ENCODE data around the gene ADAMTSL2. TPM values are rescaled to one million over a fixed set of nuclear protein-coding genes. Genes with fewer than 3 reads are reported as not detected.

ADAMTSL2 gene
- polyA plus RNA-seq, 12 donors, result 2.3 to 4.6 (median 2.6) TPM; not detected in 2

DNA sequence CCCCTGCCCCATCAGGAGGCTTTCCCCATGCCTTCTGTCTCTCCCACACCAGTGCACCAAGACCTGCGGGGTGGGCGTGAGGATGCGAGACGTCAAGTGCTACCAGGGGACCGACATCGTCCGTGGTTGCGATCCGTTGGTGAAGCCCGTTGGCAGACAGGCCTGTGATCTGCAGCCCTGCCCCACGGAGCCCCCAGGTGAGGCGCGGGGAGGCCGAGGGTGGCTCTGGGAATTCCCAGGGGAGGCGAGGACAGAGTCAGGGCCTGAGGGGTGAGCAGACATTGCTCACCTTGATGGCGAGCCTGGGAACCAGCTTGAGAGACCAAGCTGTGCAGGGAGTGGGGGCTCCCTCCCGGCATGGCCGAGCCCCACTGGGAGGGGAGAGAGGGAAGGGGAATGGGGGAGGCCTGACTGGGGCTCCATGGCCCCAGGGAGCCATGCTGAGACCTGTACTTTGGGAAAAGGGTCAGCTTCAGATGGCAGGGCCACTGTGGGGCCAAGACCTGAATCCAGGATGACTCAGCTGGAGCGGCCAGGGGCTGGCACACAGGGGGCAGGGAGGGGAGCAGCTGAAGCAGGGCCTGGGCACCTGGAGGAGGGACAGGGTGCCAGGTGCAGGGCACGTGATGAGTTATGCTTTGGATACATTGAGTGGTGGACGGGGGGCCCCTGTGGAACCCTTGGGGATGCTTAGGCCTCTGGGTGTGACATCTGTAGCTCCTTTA lies 39.4 kb downstream of the ADAMTSL2 start:
- DNase-seq, result no peak

DNA sequence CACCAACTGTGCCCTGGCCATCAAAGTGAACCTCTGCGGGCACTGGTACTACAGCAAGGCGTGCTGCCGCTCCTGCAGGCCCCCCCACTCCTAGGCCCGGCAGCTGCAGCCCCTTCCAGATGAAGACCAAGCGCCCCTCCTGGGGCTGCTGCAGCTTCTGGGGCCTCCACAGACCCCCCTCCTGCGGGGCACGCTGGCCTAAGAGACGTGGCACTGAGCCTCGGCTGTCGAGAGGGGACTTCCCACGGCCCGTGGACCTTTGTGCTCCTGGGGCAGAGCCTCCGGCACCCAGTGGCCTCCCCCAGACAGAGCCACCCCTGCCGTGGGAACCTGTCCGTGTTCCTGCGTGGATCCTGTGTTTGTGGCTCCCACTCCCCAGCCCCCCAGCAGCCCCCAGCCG lies 40.3 kb downstream of the ADAMTSL2 start:
- no peak for DNase-seq

DNA sequence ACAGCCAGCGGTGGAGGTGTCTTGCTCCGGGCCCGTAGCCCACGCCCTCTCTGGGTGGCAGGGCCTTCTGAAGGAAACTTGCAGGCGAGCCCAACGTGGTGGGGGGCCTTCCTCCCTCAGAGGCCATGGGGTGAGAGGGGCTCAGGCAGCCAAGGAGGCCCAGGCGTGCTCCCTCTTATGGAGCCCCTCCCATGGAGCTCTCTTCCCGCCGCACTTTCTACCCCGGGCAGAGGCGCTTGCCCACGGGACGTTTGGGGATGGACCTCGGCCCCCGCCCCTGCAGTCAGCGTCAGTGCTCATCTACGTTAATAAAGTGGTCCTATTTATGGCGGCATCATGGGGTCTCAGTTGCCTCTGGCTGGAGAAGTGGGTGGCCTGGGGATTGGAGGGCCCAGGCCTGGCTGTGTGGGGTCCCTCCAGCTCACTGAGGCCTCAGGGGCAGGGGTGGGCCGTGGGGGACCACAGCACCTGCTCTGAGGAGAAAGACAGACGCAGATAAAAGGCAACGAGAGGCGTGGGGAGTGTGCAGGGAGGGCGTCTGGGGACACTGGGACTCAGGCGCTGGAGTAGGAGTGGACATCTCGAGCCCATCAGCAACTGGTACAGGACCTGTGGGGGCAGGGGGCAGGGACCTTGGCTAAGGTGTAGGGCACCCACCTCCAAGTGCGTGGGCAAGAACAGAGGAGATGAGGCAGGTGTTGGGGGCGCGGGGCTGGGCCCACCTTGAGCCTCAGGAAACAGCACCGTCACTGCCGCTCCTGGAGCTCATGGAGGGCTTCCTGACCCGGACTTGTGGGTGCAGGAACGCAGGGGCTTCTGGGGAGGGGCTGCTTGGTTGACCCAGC lies 40.9 kb downstream of the ADAMTSL2 start:
- no peak for DNase-seq

DNA sequence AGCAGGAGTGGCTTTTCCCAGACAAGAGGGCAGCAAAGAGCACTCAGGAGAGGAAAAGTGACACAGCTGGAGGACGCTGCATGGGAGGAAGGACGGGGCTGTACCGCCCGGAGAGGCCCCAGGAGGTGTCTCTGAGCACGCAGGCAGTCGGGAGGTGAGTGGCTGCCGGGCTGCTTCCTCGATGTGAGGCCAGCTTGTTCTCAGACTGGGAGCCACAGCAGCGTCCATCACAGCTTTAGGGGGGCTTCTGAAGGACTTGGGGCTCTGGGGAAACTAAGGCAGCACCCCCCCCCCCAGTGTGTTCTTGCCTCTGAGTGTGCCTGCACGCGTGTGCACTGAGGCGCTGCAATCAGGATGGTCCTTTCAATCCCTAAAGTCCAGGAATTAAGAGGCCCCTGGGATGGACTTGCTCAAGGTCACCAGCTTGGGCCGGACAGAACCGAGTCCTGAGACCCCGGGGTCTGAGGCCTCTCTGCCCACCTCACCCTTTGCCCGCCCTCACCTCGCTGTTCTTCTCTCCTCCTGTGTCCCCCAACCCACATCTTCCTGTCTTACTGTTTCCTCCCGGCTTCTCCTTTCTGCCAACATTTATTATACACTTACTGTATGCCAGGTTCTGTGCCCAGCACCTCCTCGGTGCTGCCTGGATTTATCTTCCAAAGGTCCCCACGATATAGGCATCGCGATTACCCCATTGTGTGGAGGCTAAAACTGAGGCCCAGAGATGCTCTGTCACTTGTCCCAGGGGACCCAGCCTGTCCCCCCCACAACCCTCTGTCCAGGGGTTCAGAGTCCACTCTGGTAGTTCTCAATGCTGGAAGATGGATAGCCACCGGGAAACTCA lies 41.7 kb downstream of the ADAMTSL2 start:
- DNase-seq, result no peak

DNA sequence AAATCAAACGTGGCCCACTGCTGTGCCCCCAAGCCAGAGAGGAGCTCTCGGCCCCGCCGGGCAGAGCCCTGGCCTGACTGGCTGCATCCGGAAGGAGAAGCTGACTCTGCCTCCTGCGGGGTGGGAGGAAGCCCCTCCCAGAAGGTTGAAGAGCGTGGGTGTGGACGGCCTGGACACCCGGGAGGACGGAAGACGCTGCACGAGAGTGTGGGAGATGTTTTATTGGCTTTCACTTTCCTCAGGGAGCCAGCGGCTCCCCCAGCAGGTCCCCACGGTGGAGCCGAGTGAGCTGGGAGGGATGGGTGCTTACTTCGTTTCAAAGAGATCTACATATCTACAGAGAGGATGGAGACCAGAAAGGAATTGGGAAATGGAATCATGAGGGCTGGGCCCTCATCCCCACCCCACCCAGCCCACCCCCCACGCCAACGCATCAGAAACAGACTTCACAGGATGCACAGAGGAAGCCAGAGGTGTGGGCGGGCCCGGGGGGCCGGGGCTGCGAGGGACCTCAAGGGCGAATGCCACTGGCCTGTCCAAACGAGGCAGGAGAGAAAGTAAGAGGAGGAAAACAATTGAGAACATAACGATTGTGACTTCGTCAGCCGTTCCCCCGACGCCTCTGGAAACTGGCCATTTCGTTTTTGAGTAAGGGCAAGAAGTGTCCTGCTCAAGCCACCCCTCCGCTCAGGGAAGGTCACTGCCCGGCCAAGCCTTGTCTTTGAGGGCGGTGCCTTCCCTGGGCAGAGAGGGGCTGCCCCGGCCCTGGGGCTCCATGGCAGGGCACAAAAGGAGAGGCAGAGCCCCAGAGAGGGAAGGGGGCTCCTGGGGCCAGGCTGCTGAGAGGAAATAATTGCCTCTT lies 42.6 kb downstream of the ADAMTSL2 start:
- no peak for DNase-seq

DNA sequence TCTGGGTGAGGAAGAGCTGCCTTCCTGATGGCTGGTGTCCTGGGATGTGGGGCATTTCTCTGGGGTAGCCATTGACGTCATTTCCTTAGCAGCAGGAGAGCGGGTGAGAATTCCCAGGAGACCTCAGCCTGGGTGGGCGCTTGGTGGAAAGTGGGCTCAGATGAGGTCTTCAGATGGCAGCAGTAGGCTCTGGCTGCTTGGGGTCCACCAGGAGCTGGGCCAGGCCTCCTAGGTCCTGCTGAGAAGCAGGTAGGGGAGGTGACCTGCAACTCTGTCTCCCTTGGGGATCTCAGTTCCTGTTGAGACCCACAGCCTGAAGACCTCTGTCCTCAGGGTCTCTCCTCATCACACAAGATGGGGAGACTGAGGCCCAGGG lies 43.2 kb downstream of the ADAMTSL2 start:
- no peak for DNase-seq

DNA sequence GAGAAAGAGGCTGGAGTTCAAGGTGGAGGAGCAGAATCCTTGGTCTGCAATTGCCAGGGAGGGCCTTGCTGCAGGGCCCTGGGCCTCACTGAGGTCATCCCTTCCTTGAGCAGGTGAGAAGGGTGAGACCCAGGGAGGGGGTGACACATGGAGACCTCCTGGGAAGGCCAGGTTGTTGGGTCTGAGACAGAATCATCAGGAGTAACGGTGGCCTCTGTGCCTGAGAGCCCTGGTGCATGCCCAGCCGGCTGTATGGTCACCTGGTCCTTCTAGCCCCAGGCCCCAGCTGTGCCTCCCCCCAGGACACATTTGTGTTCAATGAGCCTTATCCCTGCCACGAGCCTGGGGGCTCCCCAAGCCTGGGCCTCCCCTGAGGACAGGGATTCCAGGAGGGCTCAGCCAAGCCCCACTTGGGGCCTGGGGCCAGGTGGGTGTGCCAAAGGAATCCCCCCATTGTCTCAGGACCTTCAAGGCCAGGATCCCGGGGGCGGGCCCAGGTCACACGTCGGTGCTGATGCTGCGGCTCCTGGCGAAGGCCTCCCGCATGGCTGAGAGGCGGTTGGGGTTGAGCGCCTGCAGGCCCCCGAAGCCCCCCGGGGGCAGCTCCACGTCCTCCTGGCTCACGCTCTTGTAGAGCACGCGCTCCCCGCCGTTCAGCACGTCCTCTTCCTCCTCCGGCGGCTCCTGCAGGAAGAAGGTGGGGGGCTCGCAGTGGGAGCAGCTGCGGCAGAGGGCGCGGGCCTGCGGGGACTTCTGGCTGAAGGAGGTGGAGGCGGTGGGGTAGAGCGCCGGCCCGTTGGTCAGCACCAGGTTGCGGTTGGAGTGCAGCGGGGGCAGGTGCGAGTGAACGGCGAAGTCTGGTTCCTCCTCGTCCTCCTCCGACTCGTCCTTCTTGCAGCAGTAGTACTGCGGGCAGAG lies 44.3 kb downstream of the ADAMTSL2 start:
- DNase-seq, result no peak

DNA sequence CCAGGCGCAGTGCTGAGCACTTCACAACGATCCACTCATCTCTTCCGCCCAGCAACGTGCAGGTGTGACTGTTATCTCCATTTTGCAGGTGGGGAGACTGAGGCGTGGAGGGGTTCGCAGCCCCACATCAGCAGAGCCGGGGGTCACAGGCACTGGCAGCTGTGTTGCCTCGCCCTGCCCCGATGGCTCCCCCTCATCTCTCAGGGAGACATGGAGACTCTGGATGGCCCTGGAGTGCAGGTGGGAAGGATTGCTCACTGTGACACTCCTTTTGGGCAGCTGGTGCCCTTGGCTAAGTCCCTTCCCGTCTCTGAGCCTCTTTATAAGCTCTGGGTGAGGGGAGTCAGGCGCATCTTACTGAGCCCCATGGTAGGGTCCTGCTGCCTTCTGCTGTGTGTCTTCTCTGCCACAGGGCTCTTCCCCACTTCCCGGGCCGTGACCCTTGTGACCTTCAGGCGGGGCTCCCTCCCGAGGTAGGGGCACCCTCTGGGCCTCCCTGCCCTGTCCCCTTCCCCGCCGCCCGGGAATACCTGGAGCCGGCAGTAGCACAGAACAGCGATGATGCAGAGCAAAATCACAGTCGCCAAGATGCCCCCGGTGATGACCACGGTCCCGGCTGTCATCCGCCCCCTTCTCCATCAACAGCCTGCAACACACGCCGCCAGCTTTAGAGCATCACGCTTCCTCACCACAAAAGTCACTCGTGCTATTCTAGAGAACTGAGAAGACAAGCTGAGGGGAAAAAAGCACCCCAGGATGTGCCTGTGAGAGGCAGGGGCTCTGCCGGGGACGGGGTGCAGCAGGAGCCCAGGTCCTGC lies 45.3 kb downstream of the ADAMTSL2 start:
- no peak for DNase-seq

DNA sequence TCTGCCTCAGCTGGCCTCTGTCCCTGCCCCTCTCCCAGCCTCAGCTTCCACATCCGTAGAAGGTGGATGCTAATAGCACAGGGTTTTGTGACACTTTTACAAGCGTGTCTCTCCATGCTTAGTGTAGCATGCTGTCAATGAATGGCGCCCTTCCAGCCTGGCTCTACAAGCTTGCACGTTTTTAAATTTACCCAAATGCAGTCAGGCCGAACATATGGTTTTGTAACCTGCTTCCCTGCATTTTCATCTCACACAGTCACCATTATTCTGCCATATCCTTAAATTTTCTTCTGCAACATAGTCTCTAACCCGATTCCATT lies 45.9 kb downstream of the ADAMTSL2 start:
- no peak for DNase-seq

DNA sequence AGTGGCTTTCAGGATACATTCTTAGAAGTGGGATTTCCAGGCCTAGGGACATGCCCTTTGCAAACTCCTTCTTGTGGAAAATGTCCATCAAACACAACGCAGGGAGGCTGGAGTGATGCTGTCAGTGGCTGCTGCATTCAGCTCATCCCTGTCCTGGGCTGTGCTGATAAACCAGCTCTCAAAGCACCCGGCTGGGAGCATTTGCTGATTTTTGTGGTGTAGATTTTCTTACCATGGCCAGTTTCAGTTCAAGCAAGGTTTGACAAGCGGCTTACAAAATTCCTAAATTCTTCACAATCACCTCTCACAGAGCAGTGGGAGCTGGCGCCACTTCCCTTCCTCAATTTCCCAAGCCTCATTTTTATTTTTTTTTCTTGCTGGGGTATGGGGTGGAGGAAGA lies 46.5 kb downstream of the ADAMTSL2 start:
- DNase-seq, result no peak

DNA sequence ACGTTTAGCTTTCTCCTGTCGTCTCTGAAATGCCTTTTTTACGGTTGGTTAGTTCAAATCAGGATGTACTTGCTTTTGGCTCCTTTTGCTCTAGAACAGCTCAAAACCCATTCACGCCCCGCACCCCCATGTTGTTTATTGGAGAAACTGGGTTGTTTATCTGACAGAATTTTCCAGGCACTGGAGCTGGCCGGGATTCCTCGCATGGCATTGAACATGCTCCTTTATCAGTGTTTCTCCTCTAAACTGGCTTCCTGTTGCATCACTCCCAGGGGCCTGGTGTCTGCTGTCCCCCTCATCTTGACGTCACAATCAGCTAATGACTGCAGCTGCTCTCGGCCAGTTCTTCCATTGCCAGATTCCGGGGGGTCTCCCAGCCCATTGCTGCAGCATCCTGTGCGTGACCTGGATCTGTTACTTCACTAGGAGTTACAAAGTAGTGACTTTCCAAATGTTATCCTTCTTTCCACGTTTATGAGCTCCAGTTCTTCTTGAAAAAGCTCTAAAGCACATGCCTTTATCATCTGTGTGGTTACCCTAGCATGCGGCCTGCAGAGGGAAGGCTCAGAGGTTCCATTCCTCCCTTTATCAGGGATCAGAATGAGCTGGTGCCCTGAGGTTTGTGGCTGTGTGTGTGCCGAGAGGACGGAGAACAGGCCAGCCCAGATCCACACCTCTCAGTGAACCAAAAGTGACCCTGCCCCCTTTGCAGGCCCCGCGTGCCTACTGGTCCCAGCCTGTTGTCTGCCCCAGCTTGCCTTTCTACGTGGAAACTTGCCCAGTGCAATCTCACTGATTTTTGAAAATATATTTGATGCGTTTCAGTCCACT lies 47.2 kb downstream of the ADAMTSL2 start:
- no peak for DNase-seq

DNA sequence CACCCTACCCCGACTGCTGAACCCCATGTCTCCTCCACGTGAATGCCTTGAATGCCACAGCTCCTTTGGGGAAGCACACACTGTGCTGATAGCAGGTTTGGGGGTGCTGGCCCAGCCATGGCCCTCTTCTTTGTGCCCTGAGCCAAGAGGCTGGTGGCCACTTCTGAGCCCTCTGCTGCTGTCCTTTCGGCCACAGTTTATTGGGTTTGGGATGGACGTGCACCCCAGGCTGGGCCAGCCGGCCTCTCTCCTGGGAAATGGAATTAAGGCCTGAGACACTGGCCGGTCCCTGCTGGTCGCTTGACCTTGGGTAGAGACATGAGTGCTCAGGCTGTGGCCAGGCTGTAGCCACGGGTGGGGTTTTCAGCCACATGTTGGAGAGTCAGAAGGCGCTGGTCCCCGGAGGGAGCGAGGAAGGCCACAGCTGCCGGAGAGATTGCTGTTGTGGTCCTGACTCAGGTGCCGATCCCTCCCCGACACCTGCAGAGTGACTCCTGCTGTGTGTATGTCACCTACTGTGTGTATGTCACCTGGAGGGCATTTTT lies 48.1 kb downstream of the ADAMTSL2 start:
- DNase-seq, result no peak

DNA sequence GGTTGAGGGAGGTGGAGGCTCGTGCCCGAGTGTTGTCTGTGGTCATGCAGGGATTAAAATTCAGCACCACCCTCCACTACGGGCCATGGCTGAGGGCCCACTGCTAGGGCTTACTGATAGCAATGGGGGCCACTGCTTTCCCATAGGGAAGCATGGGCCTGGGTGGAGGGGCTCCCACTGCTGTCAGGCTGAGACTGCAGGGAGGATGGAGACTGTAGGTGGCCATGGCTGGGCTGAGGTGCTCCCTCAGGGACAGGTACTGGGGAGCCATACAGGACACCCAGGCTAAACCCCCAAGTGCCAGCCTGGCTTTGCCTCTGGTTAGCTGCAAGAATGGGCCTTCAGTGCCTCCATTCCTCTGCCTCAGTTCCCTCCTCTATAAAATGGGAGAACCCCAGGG lies 48.6 kb downstream of the ADAMTSL2 start:
- DNase-seq, result no peak

DNA sequence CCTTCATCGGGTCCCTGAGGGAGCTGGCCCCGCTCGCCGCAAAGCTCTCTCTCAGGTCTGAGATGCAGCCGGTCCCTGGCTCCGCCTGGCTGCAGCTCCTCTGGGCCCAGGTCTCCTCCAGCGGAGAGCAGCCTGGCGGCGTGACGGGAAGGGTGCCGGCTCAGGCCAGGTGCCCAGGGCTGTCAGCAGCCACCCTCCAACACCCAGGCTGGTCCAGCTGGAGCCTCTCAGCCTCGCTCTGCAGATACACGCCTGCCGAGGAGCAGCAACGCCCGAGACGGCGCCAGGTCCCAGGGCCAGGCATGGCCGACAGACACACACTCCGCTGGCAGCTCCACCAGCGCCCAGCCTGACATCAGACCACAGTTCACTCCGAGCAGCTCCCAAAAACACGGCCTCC lies 49.1 kb downstream of the ADAMTSL2 start:
- DNase-seq, result no peak

DNA sequence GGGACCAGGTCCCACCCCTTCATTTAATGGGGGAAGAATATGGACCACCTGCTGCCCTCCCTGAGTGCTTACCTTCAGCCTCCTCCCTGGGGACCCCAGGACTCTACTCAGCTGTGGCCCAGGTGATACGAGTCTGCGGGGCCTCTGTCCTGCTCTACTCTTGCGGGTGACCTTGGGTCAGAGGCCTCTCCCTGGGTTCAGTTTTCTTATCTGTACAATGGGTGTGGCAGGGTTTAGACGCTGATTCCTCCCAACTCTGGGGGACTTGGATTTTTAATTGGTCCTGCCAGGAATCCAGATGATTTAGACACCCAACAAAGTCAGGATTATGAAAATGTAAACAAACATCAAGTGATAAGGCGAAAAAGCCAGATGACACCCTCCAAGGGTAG lies 49.7 kb downstream of the ADAMTSL2 start:
- no peak for DNase-seq

DNA sequence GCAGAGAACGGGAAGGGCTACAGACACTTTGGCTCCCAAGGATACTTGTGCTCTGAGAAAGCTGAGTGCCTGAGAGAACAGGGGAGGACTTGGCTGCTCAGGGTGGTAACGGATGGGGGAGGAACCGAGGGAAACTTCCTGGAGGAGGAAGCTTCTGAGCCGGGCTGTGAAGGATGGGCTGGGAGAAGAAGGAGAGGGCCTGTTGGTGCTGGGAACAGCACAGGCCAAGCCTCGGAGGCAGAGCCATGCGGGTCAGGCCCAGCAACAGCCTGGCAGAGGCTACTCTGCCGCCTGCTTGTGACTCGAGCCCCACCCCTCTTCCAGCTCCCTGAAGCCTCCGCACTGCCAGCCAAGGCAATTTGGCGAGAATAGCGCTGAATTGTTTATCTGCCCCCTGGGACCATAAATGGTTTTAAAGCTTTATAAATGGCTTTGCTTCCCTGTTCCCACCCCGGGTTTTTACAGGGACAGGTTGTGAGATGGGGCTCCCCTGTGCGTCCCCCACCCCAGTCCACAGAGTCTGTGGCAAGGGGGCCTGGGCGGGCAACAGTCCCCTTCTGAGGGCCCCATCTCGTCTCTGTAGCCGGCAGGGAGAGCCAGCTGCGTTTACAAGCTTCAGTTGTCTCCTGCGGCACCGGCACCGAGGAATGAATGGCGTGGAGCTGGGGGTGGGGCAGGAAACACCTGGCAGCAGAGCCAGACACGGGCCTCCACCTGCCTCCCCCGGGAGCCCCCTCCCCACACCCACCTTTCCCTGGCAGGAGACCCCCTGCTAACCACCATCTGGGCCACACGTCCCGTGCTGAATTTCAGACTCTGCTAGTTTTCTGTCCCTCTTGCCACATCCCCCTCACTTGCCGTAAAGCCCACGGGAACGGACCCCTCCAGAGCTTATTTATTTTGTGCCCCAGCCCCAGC lies 50.3 kb downstream of the ADAMTSL2 start:
- no peak for DNase-seq
